HL-60 (cell line): ENCODE data around the gene EVI5L.
A peak's percentile ranks its signal among the peaks of the same experiment; 100 is the strongest.

Experiments used
- DNase-seq, 2 experiments: peaks; one replicate each; pipeline ENCODE4 v3.0.0-alpha.2; 2010 to 2020; ENCODE audit warnings: low read depth in 1 of 2, low spot score in 1 of 2
- H3K27ac ChIP-seq: fragments of 250-450 bp; sonication (Bioruptor Pico); replicated peaks from 2 replicates; pipeline ENCODE4 v1.5.1; 2020; ENCODE audit warnings: mild to moderate bottlenecking, moderate library complexity
- H3K27me3 ChIP-seq: fragments of 250-450 bp; sonication (Bioruptor Pico); 2 replicates; pipeline ENCODE4 v1.5.1; 2021; ENCODE audit warnings: mild to moderate bottlenecking, moderate library complexity; ENCODE audit not compliant: insufficient read depth, poor library complexity, severe bottlenecking
- H3K4me3 ChIP-seq: replicated peaks from 2 replicates; pipeline ENCODE4 v1.5.1; 2011; ENCODE audit warnings: mild to moderate bottlenecking, control low read depth, low read length; ENCODE audit not compliant: insufficient read depth
- GABPA ChIP-seq: IDR thresholded peaks from 2 replicates; pipeline ENCODE4 v1.6.1; 2012; ENCODE audit warnings: low read depth
- POLR2AphosphoS5 ChIP-seq: IDR thresholded peaks from 2 replicates; pipeline ENCODE4 v1.6.1; 2012; ENCODE audit warnings: low read depth
- SPI1 ChIP-seq: IDR thresholded peaks from 2 replicates; pipeline ENCODE4 v1.6.1; 2012; ENCODE audit warnings: low read depth, mild to moderate bottlenecking, borderline replicate concordance
- long read RNA-seq: library from polyadenylated mRNA; unstranded; transcript quantifications from one replicate; pipeline ENCODE4 v2.0.0, GENCODE V29; 2020
- TF ChIP-seq, protein P1 (sequence below): IDR thresholded peaks from 2 replicates; pipeline ENCODE4 v1.6.1; 2012; ENCODE audit warnings: low read depth; ENCODE audit not compliant: insufficient replicate concordance
- TF ChIP-seq, protein P2 (sequence below): IDR thresholded peaks from one replicate; pipeline ENCODE4 v1.5.1; 2011; ENCODE audit warnings: low read length, control low read depth, inconsistent platforms; ENCODE audit not compliant: insufficient read depth

The EVI5L gene
- long read RNA-seq, partial matches to known transcripts, result 1 of 1 reads
- long read RNA-seq, other reads (novel, unspliced or antisense), result 0 of 1 reads

DNA sequence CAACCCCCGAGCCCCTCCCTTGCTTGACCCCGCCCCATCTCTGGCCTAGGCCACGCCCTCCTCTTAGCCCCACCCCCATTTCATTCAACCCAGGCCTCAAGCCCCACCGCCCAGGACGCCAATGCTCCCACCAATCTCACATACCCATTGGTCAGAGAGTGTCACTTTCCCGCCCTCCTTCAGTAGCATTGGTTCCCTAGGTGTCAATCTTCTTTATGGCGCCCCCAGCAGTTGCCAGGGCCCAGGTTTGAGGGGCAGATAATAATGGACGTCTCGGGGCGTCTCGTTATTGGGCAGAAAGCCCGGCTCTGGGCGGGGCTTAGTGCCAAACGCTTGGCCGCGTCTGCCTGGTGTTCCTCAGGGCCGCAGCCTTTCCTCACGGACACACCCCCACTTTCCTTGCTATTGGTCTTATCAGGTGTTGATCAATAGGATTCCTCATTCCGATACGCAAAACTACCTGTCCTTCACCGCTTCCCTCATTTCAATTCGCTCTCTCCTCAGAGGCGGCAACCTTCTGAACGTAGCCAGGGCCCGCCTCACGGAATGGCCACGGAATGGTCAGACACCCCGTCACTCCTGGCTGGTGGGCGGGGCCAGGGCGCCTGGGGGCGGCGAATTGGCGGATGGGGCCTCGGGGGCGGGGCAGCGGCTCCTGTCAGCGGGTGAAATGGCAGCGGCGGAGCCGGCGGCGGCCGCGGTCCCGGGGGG, at the start of gene EVI5L:
Gene EVI5L (plus strand): TSS at position 658 of the 711 bp plus-strand sequence. CDS start 16,325 bp downstream, outside the sequence.
- peak within 1 kb of the TSS; percentile 59 for H3K4me3 ChIP-seq
- TF ChIP-seq, protein P1, sequence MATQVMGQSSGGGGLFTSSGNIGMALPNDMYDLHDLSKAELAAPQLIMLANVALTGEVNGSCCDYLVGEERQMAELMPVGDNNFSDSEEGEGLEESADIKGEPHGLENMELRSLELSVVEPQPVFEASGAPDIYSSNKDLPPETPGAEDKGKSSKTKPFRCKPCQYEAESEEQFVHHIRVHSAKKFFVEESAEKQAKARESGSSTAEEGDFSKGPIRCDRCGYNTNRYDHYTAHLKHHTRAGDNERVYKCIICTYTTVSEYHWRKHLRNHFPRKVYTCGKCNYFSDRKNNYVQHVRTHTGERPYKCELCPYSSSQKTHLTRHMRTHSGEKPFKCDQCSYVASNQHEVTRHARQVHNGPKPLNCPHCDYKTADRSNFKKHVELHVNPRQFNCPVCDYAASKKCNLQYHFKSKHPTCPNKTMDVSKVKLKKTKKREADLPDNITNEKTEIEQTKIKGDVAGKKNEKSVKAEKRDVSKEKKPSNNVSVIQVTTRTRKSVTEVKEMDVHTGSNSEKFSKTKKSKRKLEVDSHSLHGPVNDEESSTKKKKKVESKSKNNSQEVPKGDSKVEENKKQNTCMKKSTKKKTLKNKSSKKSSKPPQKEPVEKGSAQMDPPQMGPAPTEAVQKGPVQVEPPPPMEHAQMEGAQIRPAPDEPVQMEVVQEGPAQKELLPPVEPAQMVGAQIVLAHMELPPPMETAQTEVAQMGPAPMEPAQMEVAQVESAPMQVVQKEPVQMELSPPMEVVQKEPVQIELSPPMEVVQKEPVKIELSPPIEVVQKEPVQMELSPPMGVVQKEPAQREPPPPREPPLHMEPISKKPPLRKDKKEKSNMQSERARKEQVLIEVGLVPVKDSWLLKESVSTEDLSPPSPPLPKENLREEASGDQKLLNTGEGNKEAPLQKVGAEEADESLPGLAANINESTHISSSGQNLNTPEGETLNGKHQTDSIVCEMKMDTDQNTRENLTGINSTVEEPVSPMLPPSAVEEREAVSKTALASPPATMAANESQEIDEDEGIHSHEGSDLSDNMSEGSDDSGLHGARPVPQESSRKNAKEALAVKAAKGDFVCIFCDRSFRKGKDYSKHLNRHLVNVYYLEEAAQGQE, result no peak
- peak; percentile 36; the same call in 1 of the 2 replicates for TF ChIP-seq GABPA
- peak within 1 kb of the TSS; percentile 53 for H3K27ac ChIP-seq
- no peaks in the 10 kb centered on the region for H3K27me3 ChIP-seq
- DNase-seq, result peak; percentile 99 to 100

DNA sequence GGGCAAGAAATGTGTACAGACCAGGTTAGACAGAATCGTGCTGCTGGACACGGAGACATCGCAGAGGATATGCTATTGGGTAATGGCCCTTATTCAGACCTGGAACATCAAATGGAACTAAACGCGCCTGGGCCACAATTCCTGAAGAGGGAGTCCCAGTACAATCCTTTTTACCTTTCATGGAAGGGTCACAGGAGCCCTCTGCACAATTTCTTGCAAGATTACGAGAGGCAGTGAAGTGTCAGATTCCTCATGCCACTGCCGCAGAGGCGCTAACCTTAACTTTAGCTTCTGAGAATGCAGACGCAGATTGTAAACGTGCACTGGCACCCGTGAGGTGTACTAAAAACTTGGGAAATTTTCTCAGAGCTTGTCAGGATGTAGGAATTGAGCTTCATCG, 48.9 kb upstream of the EVI5L start:
- Histone ChIP-seq H3K27me3 (no peaks in the 10 kb centered on the region), H3K27ac (no peak overlapping the region), H3K4me3 (no peak overlapping the region)
- TF ChIP-seq GABPA (no peak), SPI1 (no peak)
- no peak for DNase-seq

DNA sequence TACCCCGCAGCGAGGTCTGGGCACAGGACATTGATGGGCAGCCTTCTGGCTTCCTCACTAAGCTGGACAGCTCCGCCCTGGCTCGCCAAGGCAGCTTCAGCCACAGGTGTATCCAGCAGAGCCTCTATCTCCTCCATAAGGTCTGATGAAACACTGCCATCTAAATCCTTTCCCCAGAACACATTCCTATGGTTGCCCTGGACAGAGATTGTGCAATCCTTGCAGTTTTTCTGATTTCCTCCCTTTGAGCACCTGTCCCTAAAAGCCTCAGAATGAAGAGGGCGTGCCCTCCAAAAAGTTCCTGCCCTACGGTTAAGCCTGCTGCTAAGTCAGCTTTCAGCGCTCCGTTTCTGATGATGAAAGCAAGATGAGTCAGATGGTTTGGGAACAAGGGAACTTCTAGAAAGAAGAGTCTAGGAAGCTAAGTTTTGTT, 46.0 kb upstream of the EVI5L start:
- Histone ChIP-seq H3K4me3 (no peak overlapping the region), H3K27ac (no peak overlapping the region), H3K27me3 (peaks cover 8% of the 10 kb centered on the region)
- peak; percentile 81 to 88 for DNase-seq
- TF ChIP-seq, protein P1, result peak; percentile 86
- no peak for TF ChIP-seq GABPA

DNA sequence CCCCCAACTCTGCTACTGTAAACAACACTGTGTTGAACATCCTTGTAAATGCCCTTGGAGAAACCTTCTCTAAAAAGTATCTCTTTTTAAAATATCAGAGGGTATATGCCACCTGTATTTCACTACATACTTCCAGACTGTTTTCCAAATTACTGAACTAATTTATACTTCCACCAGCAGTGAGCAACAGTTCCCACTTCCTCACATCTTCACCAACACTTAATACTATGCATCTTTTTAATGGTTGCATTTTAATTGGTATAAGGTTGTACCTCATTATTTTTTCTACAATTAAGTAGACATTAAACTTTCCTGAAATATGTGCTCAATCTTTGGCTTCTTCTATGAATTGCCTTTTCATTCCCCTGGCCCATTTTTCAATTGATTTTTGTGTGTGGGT, 45.2 kb upstream of the EVI5L start:
- TF ChIP-seq SPI1, result no peak
- TF ChIP-seq, protein P2, sequence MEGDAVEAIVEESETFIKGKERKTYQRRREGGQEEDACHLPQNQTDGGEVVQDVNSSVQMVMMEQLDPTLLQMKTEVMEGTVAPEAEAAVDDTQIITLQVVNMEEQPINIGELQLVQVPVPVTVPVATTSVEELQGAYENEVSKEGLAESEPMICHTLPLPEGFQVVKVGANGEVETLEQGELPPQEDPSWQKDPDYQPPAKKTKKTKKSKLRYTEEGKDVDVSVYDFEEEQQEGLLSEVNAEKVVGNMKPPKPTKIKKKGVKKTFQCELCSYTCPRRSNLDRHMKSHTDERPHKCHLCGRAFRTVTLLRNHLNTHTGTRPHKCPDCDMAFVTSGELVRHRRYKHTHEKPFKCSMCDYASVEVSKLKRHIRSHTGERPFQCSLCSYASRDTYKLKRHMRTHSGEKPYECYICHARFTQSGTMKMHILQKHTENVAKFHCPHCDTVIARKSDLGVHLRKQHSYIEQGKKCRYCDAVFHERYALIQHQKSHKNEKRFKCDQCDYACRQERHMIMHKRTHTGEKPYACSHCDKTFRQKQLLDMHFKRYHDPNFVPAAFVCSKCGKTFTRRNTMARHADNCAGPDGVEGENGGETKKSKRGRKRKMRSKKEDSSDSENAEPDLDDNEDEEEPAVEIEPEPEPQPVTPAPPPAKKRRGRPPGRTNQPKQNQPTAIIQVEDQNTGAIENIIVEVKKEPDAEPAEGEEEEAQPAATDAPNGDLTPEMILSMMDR, result no peak
- no peak for TF ChIP-seq POLR2AphosphoS5
- no peak for TF ChIP-seq GABPA
- TF ChIP-seq, protein P1, result no peak
- H3K27ac ChIP-seq, result no peak overlapping the region
- H3K27me3 ChIP-seq, result peaks cover 15% of the 10 kb centered on the region

More for the DNA sequence above, 45.2 kb upstream of the EVI5L start:
- no peak for DNase-seq
- no peak overlapping the region for H3K4me3 ChIP-seq
